HepG2 (cell line): Measurements from ENCODE around the gene CDC14A. TPM values are rescaled to one million over a fixed set of nuclear protein-coding genes. Genes with fewer than 3 reads are reported as not detected.

Source experiments
- ATAC-seq: fragments of 200-7000 bp; cut with Tn5 transposase; 3 replicates; pipeline ENCODE4 v1.9.1; 2020; ENCODE audit warnings: mild to moderate bottlenecking, moderate library complexity
- BruUV-seq: library from RNA; stranded (reverse); fragments of 400-500 nt; replicated peaks from 2 replicates; lab custom pipeline; 2021; lab: Mats Ljungman, UMichigan
- CTCF ChIA-PET: fragments of 300-600 bp; formaldehyde crosslinking; extraction: SDS; loops from one replicate; lab custom pipeline; 2021; ENCODE audit warnings: low total read pairs, inconsistent platforms, low intra/inter-chr PET ratio; lab: Yijun Ruan, JAX
- POLR2A ChIA-PET: fragments of 350-600 bp; sonication (Branson Sonifier 250); formaldehyde crosslinking; loops from one replicate; lab custom pipeline; 2020; ENCODE audit warnings: antibody characterized with exemption, inconsistent platforms; lab: Yijun Ruan, JAX
- DNase-seq: peaks from one replicate; pipeline ENCODE4 v3.0.0-alpha.2; 2015; ENCODE audit warnings: low spot score
- FAIRE-seq: peaks from 3 replicates; lab custom pipeline; 2011; peaks lifted over from hg19 to GRCh38; lab: Jason Lieb, UNC
- H2AFZ ChIP-seq: one replicate; pipeline ENCODE4 v1.6.1; 2011; ENCODE audit warnings: low read length, inconsistent platforms
- H3K27ac ChIP-seq: fragments of 300-600 bp; 3 replicates; pipeline ENCODE4 v1.8.0; 2011; ENCODE audit warnings: mixed run types, mild to moderate bottlenecking, mixed read lengths, low read length, inconsistent platforms; ENCODE audit not compliant: insufficient read depth; ENCODE audit errors: extremely low read length
- H3K27me3 ChIP-seq, 2 experiments: fragments of 200-600 bp in 1 of 2; 2 replicates in 1 of 2; 3 replicates in 1 of 2; pipeline versions ENCODE4 v1.6.0 to v1.8.0; 2011; ENCODE audit warnings: low read length in 2 of 2, mild to moderate bottlenecking in 2 of 2, moderate library complexity in 2 of 2, inconsistent platforms in 1 of 2; ENCODE audit not compliant: insufficient read depth in 2 of 2, control insufficient read depth in 1 of 2
- H3K36me3 ChIP-seq, 2 experiments: fragments of 200-600 bp in 1 of 2; replicated peaks in 1 of 2; 2 replicates in 1 of 2; 3 replicates in 1 of 2; pipeline versions ENCODE4 v1.5.1 to v1.8.0; 2011; ENCODE audit warnings: low read length in 2 of 2, inconsistent platforms in 1 of 2; ENCODE audit not compliant: insufficient read depth in 2 of 2, control insufficient read depth in 1 of 2
- H3K4me1 ChIP-seq: 2 replicates; pipeline ENCODE4 v1.5.1; 2012; ENCODE audit warnings: low read length, inconsistent platforms; ENCODE audit not compliant: insufficient read depth
- H3K4me2 ChIP-seq: 2 replicates; pipeline ENCODE4 v1.6.0; 2011; ENCODE audit warnings: low read depth, low read length, inconsistent platforms
- H3K4me3 ChIP-seq, 3 experiments: fragments of 200-600 bp in 1 of 3; sonication (generic), shearing (Covaris generic) in 1 of 3; replicated peaks in 1 of 3; 2 replicates each; pipeline ENCODE4 v1.5.1; 2011 to 2016; ENCODE audit warnings: low read length in 3 of 3, inconsistent platforms in 2 of 3, low read depth in 2 of 3, mild to moderate bottlenecking in 2 of 3, control low read depth in 1 of 3, mixed read lengths in 1 of 3; ENCODE audit not compliant: insufficient read depth in 1 of 3
- H3K79me2 ChIP-seq: one replicate; pipeline ENCODE4 v1.6.1; 2011; ENCODE audit warnings: low read length, inconsistent platforms; ENCODE audit not compliant: insufficient read depth
- H3K9ac ChIP-seq: 2 replicates; pipeline ENCODE4 v1.6.0; 2011; ENCODE audit warnings: mild to moderate bottlenecking, low read depth, low read length, inconsistent platforms; ENCODE audit not compliant: insufficient read depth
- H3K9me3 ChIP-seq: 2 replicates; pipeline ENCODE4 v1.5.1; 2012; ENCODE audit warnings: mild to moderate bottlenecking, low read length
- H4K20me1 ChIP-seq: 2 replicates; pipeline ENCODE4 v1.6.0; 2011; ENCODE audit warnings: inconsistent platforms, mild to moderate bottlenecking, low read length, moderate library complexity; ENCODE audit not compliant: insufficient read depth
- E2F2 ChIP-seq: sonication (generic); formaldehyde crosslinking; IDR thresholded peaks from 2 replicates; pipeline ENCODE4 v1.4.0; 2020; ENCODE audit warnings: missing genetic modification reagents, borderline replicate concordance
- GLI4 ChIP-seq: sonication (generic); formaldehyde crosslinking; IDR thresholded peaks from 2 replicates; pipeline ENCODE4 v1.5.1; 2020; ENCODE audit warnings: missing genetic modification reagents, mild to moderate bottlenecking, moderate library complexity, borderline replicate concordance
- IKZF5 ChIP-seq: IDR thresholded peaks from 2 replicates; pipeline ENCODE4 v1.6.1; 2018; ENCODE audit warnings: missing genetic modification reagents, mild to moderate bottlenecking, missing compliant biosample characterization
- NAIF1 ChIP-seq: sonication (generic); formaldehyde crosslinking; IDR thresholded peaks from 2 replicates; pipeline ENCODE4 v1.5.0; 2020; ENCODE audit warnings: mild to moderate bottlenecking, missing genetic modification reagents, borderline replicate concordance
- POLR2AphosphoS2 ChIP-seq: IDR thresholded peaks from 2 replicates; pipeline ENCODE4 v1.6.1; 2011; ENCODE audit warnings: low read depth, low read length, improper control_type of control experiment
- TBX2 ChIP-seq: sonication (generic); formaldehyde crosslinking; IDR thresholded peaks from 2 replicates; pipeline ENCODE4 v1.5.0; 2020; ENCODE audit warnings: missing genetic modification reagents, mild to moderate bottlenecking, borderline replicate concordance
- TCF7 ChIP-seq: sonication (generic); IDR thresholded peaks from 2 replicates; pipeline ENCODE4 v1.6.1; 2016; ENCODE audit warnings: antibody characterized with exemption, low read depth
- XRCC5 ChIP-seq: fragments of 200-400 bp; formaldehyde crosslinking; optimal IDR thresholded peaks from 2 replicates; pipeline ENCODE3; 2017; ENCODE audit warnings: mild to moderate bottlenecking, low read length
- ZFP36 ChIP-seq: fragments of 150-350 bp; IDR thresholded peaks from 2 replicates; pipeline ENCODE4 v1.6.1; 2018; ENCODE audit warnings: borderline replicate concordance, low read length, low read depth; ENCODE audit not compliant: partially characterized antibody
- ZFP62 ChIP-seq: sonication (generic); formaldehyde crosslinking; IDR thresholded peaks from 2 replicates; pipeline ENCODE4 v1.4.0; 2020; ENCODE audit warnings: missing genetic modification reagents
- ZNF253 ChIP-seq: sonication (generic); formaldehyde crosslinking; IDR thresholded peaks from 2 replicates; pipeline ENCODE4 v1.8.0; 2022; ENCODE audit warnings: mild to moderate bottlenecking, missing genetic modification reagents, borderline replicate concordance
- ZNF292 ChIP-seq: sonication (generic); formaldehyde crosslinking; IDR thresholded peaks from 2 replicates; pipeline ENCODE4 v1.8.1; 2022; ENCODE audit warnings: mild to moderate bottlenecking, low read depth, missing genetic modification reagents, borderline replicate concordance
- ZNF329 ChIP-seq: sonication (generic); formaldehyde crosslinking; IDR thresholded peaks from 2 replicates; pipeline ENCODE4 v1.9.0; 2021; ENCODE audit warnings: low read depth, mild to moderate bottlenecking, missing genetic modification reagents
- ZNF562 ChIP-seq: sonication (generic); formaldehyde crosslinking; IDR thresholded peaks from 2 replicates; pipeline ENCODE4 v1.8.0; 2022; ENCODE audit warnings: missing genetic modification reagents, borderline replicate concordance
- WGBS: methylation state at CpG from one replicate; pipeline ENCODE4 v1.1.6; 2017; ENCODE audit warnings: low lambda C conversion rate; 5-methylcytosine and 5-hydroxymethylcytosine counted together
- in situ Hi-C: cut with HindIII; loops from 2 replicates; pipeline ENCODE4 v1.10.0; 2017; ENCODE audit warnings: low pct_unique_long_range_greater_than_20kb; ENCODE audit not compliant: extremely low pct_ligation_motif_present
- intact Hi-C: fragments of 100-400 bp; cut with micrococcal nuclease; formaldehyde crosslinking; loops from one replicate; pipeline ENCODE4 v1.10.0; 2022; ENCODE audit not compliant: unreplicated experiment
- polyA plus RNA-seq, 8 experiments: library from polyadenylated mRNA; depleted of rRNA in 3 of 8; stranded (reverse) in 7 of 8; unstranded in 1 of 8; fragments of >200 nt; fragmentation: Illumina TruSeq in 4 of 8; extraction: Trizol in 4 of 8; gene quantifications; 2 replicates each; pipeline versions ENCODE4 v1.2.1 to v1.2.3, GENCODE V29; 2011 to 2016; ENCODE audit warnings: low read depth in 4 of 8, missing spikeins in 1 of 8, mixed read lengths in 1 of 8; ENCODE audit not compliant: insufficient read depth in 1 of 8
- total RNA-seq, 5 experiments: library from RNA; depleted of rRNA; stranded (reverse); fragments of >200 nt; fragmentation: Illumina TruSeq; extraction: Trizol; gene quantifications; 2 replicates each; pipeline ENCODE4 v1.2.3, GENCODE V29; 2016; ENCODE audit warnings: low read depth in 1 of 5
- TF ChIP-seq, protein P1 (sequence below): sonication (generic); formaldehyde crosslinking; IDR thresholded peaks from 2 replicates; pipeline ENCODE4 v1.5.1; 2020; ENCODE audit warnings: mild to moderate bottlenecking, moderate library complexity, missing genetic modification reagents
- TF ChIP-seq, protein P2 (sequence below): sonication (generic); formaldehyde crosslinking; IDR thresholded peaks from 2 replicates; pipeline ENCODE4 v1.4.0; 2020; ENCODE audit warnings: mild to moderate bottlenecking, low read depth, missing genetic modification reagents

CDC14A gene
- total and polyA plus RNA-seq, 2 of the 13 experiments (the other 11 are each of a cell fraction or from before 2014, with no cell fraction given), result 2.8 to 4.9 TPM

- TF ChIP-seq ZFP62 (CRISPR knock-in tag) (no peak), IKZF5 (CRISPR knock-in tag) (no peak), GLI4 (no peak)
- TF ChIP-seq, protein P1, sequence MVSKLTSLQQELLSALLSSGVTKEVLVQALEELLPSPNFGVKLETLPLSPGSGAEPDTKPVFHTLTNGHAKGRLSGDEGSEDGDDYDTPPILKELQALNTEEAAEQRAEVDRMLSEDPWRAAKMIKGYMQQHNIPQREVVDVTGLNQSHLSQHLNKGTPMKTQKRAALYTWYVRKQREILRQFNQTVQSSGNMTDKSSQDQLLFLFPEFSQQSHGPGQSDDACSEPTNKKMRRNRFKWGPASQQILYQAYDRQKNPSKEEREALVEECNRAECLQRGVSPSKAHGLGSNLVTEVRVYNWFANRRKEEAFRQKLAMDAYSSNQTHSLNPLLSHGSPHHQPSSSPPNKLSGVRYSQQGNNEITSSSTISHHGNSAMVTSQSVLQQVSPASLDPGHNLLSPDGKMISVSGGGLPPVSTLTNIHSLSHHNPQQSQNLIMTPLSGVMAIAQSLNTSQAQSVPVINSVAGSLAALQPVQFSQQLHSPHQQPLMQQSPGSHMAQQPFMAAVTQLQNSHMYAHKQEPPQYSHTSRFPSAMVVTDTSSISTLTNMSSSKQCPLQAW, result no peak
These were observed 75.9 kb downstream of the CDC14A start (continued) for GRCh38 chr1:100428160-100428559.

DNA sequence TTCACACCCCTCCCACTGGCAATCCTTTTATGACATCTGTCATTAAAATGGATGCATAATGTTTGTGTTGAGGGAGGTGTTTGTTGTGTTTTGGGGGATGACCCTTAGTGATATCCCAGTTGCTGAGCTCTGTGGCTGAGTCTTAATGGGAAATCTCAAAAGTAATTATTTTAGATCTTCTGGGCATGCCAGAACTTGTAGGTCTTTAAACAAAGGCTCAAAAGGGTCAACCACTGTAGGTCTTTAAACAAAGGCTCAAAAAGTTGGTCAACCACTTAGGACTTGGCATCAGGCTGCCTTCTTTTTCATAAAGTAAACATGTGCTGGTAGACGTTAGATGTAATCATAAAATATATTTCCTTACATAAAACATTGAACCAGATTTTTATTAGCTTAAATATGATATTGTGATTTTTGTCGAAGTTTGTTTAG lies 78.0 kb downstream of the CDC14A start:
- no peaks in the 10 kb centered on the region for H3K4me1 ChIP-seq
- no peaks in the 10 kb centered on the region for H3K79me2 ChIP-seq
- no peak overlapping the region for H3K4me3 ChIP-seq
- no peaks in the 10 kb centered on the region for H3K36me3 ChIP-seq
- no peaks in the 10 kb centered on the region for H3K9me3 ChIP-seq
- DNase-seq, result no peak
- ATAC-seq, result no peak
- H3K27ac ChIP-seq, result no peak overlapping the region
- no TSS peak for BruUV-seq
- no peaks in the 10 kb centered on the region for H4K20me1 ChIP-seq
- in situ Hi-C loops, result no loop called here
- no peak for FAIRE-seq
- ChIA-PET CTCF (no interaction called here), POLR2A (no interaction called here)
- intact Hi-C loops, result no loop called here
- no peak for TF ChIP-seq E2F2 (CRISPR knock-in tag)
- no peak for TF ChIP-seq ZNF253
- TF ChIP-seq ZNF562 (CRISPR knock-in tag), result no peak
- TF ChIP-seq XRCC5, result no peak
- TF ChIP-seq POLR2AphosphoS2, result no peak
- TF ChIP-seq TBX2, result no peak
- TF ChIP-seq NAIF1, result no peak
- TF ChIP-seq TCF7, result no peak
- TF ChIP-seq ZFP36, result no peak
- TF ChIP-seq, protein P2, sequence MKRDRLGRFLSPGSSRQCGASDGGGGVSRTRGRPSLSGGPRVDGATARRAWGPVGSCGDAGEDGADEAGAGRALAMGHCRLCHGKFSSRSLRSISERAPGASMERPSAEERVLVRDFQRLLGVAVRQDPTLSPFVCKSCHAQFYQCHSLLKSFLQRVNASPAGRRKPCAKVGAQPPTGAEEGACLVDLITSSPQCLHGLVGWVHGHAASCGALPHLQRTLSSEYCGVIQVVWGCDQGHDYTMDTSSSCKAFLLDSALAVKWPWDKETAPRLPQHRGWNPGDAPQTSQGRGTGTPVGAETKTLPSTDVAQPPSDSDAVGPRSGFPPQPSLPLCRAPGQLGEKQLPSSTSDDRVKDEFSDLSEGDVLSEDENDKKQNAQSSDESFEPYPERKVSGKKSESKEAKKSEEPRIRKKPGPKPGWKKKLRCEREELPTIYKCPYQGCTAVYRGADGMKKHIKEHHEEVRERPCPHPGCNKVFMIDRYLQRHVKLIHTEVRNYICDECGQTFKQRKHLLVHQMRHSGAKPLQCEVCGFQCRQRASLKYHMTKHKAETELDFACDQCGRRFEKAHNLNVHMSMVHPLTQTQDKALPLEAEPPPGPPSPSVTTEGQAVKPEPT, result no peak
- TF ChIP-seq ZNF292 (CRISPR knock-in tag), result no peak
- no peak for TF ChIP-seq ZNF329
- TF ChIP-seq, all 625 proteins: peak for 0
- Histone ChIP-seq H3K27me3 (no peaks in the 10 kb centered on the region), H3K4me2 (no peak overlapping the region), H3K9ac (no peak overlapping the region), H2AFZ (no peak overlapping the region)
- 95% methylated on average over 2 of the region's 2 CpGs for WGBS
